Measurements from ENCODE around the gene DUSP7.

DNA sequence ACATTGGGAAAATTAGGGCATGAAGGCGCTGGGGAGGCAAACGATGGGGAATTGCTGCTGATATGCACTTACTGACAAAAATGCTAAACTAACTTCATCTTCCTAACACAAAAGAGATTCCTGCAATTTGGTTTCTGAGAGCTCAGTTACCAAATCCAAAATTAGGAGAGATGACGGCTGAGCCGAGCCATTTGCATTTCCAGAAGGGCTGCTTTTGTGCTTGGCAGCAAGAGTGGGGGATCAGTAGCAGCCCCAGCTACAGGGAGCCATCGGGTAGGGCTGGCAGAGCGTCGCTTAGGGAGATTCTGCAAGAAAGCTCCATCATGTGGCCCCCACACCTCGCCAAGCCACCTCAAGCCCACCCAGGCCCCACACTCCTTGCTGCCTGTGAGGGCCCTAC lies 16.1 kb upstream of the DUSP7 start:
- TF ChIP-seq, protein P1, sequence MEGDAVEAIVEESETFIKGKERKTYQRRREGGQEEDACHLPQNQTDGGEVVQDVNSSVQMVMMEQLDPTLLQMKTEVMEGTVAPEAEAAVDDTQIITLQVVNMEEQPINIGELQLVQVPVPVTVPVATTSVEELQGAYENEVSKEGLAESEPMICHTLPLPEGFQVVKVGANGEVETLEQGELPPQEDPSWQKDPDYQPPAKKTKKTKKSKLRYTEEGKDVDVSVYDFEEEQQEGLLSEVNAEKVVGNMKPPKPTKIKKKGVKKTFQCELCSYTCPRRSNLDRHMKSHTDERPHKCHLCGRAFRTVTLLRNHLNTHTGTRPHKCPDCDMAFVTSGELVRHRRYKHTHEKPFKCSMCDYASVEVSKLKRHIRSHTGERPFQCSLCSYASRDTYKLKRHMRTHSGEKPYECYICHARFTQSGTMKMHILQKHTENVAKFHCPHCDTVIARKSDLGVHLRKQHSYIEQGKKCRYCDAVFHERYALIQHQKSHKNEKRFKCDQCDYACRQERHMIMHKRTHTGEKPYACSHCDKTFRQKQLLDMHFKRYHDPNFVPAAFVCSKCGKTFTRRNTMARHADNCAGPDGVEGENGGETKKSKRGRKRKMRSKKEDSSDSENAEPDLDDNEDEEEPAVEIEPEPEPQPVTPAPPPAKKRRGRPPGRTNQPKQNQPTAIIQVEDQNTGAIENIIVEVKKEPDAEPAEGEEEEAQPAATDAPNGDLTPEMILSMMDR (IDR thresholded peaks at IDR 0.05): no peak
- TF ChIP-seq POLR2A (IDR thresholded peaks at IDR 0.05): no peak
- TF ChIP-seq POLR2AphosphoS5 (IDR thresholded peaks at IDR 0.05): no peak
